H1 (cell line): ENCODE measurements around the gene RETSAT. TPM values are rescaled to one million over a fixed set of nuclear protein-coding genes. Genes with fewer than 3 reads are reported as not detected.

Source experiments
- RAD21 ChIP-seq, 2 experiments: IDR thresholded peaks in 1 of 2; conservative IDR thresholded peaks in 1 of 2; 2 replicates each; pipeline ENCODE4 v1.6.1; 2011; ENCODE audit warnings: low read depth in 2 of 2, low read length in 2 of 2, improper control_type of control experiment in 1 of 2, inconsistent platforms in 1 of 2, mild to moderate bottlenecking in 1 of 2, moderate library complexity in 1 of 2
- RBBP5 ChIP-seq: IDR thresholded peaks from 2 replicates; pipeline ENCODE4 v1.7.1; 2012; ENCODE audit warnings: low read depth, mild to moderate bottlenecking, inconsistent platforms, low read length, moderate library complexity, borderline replicate concordance
- RFX5 ChIP-seq: IDR thresholded peaks from 2 replicates; pipeline ENCODE4 v1.6.1; 2011; ENCODE audit warnings: low read depth, low read length, improper control_type of control experiment, borderline replicate concordance
- SAP30 ChIP-seq: fragments of 300-600 bp; sonication (generic); IDR thresholded peaks from 2 replicates; pipeline ENCODE4 v1.7.1; 2012; ENCODE audit warnings: low read length, moderate library complexity, mild to moderate bottlenecking, inconsistent platforms; ENCODE audit not compliant: insufficient read depth, insufficient replicate concordance
- SIRT6 ChIP-seq: IDR thresholded peaks from one replicate; pipeline ENCODE4 v1.7.1; 2012; ENCODE audit warnings: low read length, inconsistent platforms
- SRF ChIP-seq: IDR thresholded peaks from 2 replicates; pipeline ENCODE4 v1.6.1; 2011; ENCODE audit warnings: mild to moderate bottlenecking, low read depth, low read length, moderate library complexity
- YY1 ChIP-seq: IDR thresholded peaks from 2 replicates; pipeline ENCODE4 v1.6.1; 2011; ENCODE audit warnings: low read depth, mild to moderate bottlenecking, low read length
- polyA plus RNA-seq, 7 experiments: library from polyadenylated mRNA; depleted of rRNA in 3 of 7; stranded (reverse) in 5 of 7; unstranded in 2 of 7; fragments of >200 nt in 5 of 7; fragments of 200-250 nt in 2 of 7; gene quantifications; 1 replicate in 5 of 7; 2 replicates in 1 of 7; 4 replicates in 1 of 7; pipeline versions ENCODE4 v1.2.1 to v1.2.3, GENCODE V29; 2011 to 2013; ENCODE audit warnings: missing spikeins in 2 of 7, mixed read lengths in 2 of 7
- total RNA-seq: library from RNA; stranded (reverse); fragmentation: NEBNext Ultra II Directional; extraction: Animal tissue kit (Norgen Biotek cat#: 25700); gene quantifications from 2 replicates; pipeline ENCODE4 v1.2.1, GENCODE V29; 2021
- TF ChIP-seq, protein P1 (sequence below): IDR thresholded peaks from 2 replicates; pipeline ENCODE4 v1.6.1; 2012; ENCODE audit warnings: inconsistent platforms
- TF ChIP-seq, protein P2 (sequence below): fragments of 300-600 bp; sonication (generic); IDR thresholded peaks from 2 replicates; pipeline ENCODE4 v1.7.1; 2012; ENCODE audit warnings: low read length, moderate library complexity, mild to moderate bottlenecking, inconsistent platforms; ENCODE audit not compliant: insufficient replicate concordance

RETSAT gene
- total and polyA plus RNA-seq, 2 of the 8 experiments (the other 6 are each of a cell fraction or from before 2014, with no cell fraction given): 15.8 to 16.7 TPM

DNA sequence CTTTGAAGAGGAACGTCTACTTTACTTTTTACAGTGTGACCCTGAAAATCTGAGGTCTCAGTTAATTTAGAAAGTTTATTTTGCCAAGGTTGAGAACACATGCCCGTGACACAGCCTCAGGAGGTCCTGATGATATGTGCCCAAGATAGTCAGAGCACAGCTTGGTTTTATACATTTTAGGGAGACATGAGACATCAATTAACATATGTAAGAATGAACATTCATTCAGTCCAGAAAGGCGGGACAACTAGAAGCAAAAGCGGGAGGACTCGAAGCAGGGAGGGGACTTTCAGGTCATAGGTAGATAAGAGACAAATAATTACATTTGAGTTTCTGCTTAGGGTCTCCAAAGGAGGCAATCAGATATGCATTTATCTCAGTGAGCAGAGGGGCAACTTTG, 23.9 kb upstream of the RETSAT start (continued):
- TF ChIP-seq, protein P1, sequence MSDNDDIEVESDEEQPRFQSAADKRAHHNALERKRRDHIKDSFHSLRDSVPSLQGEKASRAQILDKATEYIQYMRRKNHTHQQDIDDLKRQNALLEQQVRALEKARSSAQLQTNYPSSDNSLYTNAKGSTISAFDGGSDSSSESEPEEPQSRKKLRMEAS: no peak
- TF ChIP-seq, protein P2, sequence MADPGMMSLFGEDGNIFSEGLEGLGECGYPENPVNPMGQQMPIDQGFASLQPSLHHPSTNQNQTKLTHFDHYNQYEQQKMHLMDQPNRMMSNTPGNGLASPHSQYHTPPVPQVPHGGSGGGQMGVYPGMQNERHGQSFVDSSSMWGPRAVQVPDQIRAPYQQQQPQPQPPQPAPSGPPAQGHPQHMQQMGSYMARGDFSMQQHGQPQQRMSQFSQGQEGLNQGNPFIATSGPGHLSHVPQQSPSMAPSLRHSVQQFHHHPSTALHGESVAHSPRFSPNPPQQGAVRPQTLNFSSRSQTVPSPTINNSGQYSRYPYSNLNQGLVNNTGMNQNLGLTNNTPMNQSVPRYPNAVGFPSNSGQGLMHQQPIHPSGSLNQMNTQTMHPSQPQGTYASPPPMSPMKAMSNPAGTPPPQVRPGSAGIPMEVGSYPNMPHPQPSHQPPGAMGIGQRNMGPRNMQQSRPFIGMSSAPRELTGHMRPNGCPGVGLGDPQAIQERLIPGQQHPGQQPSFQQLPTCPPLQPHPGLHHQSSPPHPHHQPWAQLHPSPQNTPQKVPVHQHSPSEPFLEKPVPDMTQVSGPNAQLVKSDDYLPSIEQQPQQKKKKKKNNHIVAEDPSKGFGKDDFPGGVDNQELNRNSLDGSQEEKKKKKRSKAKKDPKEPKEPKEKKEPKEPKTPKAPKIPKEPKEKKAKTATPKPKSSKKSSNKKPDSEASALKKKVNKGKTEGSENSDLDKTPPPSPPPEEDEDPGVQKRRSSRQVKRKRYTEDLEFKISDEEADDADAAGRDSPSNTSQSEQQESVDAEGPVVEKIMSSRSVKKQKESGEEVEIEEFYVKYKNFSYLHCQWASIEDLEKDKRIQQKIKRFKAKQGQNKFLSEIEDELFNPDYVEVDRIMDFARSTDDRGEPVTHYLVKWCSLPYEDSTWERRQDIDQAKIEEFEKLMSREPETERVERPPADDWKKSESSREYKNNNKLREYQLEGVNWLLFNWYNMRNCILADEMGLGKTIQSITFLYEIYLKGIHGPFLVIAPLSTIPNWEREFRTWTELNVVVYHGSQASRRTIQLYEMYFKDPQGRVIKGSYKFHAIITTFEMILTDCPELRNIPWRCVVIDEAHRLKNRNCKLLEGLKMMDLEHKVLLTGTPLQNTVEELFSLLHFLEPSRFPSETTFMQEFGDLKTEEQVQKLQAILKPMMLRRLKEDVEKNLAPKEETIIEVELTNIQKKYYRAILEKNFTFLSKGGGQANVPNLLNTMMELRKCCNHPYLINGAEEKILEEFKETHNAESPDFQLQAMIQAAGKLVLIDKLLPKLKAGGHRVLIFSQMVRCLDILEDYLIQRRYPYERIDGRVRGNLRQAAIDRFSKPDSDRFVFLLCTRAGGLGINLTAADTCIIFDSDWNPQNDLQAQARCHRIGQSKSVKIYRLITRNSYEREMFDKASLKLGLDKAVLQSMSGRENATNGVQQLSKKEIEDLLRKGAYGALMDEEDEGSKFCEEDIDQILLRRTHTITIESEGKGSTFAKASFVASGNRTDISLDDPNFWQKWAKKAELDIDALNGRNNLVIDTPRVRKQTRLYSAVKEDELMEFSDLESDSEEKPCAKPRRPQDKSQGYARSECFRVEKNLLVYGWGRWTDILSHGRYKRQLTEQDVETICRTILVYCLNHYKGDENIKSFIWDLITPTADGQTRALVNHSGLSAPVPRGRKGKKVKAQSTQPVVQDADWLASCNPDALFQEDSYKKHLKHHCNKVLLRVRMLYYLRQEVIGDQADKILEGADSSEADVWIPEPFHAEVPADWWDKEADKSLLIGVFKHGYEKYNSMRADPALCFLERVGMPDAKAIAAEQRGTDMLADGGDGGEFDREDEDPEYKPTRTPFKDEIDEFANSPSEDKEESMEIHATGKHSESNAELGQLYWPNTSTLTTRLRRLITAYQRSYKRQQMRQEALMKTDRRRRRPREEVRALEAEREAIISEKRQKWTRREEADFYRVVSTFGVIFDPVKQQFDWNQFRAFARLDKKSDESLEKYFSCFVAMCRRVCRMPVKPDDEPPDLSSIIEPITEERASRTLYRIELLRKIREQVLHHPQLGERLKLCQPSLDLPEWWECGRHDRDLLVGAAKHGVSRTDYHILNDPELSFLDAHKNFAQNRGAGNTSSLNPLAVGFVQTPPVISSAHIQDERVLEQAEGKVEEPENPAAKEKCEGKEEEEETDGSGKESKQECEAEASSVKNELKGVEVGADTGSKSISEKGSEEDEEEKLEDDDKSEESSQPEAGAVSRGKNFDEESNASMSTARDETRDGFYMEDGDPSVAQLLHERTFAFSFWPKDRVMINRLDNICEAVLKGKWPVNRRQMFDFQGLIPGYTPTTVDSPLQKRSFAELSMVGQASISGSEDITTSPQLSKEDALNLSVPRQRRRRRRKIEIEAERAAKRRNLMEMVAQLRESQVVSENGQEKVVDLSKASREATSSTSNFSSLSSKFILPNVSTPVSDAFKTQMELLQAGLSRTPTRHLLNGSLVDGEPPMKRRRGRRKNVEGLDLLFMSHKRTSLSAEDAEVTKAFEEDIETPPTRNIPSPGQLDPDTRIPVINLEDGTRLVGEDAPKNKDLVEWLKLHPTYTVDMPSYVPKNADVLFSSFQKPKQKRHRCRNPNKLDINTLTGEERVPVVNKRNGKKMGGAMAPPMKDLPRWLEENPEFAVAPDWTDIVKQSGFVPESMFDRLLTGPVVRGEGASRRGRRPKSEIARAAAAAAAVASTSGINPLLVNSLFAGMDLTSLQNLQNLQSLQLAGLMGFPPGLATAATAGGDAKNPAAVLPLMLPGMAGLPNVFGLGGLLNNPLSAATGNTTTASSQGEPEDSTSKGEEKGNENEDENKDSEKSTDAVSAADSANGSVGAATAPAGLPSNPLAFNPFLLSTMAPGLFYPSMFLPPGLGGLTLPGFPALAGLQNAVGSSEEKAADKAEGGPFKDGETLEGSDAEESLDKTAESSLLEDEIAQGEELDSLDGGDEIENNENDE: no peak
- TF ChIP-seq SIRT6 (no peak), SAP30 (no peak), RBBP5 (no peak), YY1 (no peak), RAD21 (IDR thresholded peaks at IDR 0.05 in 1 of 2, conservative IDR thresholded peaks at IDR 0.05 in 1 of 2; ENCODE audit: low read depth in 2 of 2, low read length in 2 of 2) (no peak), RFX5 (no peak), SRF (no peak)
